ENCODE data around the gene ADAR.
"Not testable (repeated sequence)": the region's sequence is repeated elsewhere in the genome, so short reads cannot be mapped to it uniquely, and the experiment has no call there.

DNA sequence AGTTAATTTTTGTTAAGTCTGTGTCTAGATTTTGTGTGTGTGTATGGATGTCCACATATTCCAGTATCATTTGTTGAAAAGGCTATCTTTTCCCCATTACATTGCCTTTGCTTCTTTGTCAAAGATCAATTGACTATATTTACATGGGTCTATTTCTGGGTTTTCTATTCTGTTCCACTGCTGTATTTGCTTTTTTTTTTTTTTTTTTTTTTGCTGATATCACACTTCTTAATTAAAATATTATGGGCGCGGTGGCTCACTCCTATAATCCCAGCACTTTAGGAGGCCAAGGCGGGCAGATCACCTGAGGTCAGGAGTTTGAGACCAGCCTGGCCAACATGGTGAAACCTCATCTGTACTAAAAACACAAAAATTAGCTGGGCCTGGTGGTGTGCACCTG is 36.7 kb upstream of the ADAR start:
- TF ChIP-seq, protein P1, sequence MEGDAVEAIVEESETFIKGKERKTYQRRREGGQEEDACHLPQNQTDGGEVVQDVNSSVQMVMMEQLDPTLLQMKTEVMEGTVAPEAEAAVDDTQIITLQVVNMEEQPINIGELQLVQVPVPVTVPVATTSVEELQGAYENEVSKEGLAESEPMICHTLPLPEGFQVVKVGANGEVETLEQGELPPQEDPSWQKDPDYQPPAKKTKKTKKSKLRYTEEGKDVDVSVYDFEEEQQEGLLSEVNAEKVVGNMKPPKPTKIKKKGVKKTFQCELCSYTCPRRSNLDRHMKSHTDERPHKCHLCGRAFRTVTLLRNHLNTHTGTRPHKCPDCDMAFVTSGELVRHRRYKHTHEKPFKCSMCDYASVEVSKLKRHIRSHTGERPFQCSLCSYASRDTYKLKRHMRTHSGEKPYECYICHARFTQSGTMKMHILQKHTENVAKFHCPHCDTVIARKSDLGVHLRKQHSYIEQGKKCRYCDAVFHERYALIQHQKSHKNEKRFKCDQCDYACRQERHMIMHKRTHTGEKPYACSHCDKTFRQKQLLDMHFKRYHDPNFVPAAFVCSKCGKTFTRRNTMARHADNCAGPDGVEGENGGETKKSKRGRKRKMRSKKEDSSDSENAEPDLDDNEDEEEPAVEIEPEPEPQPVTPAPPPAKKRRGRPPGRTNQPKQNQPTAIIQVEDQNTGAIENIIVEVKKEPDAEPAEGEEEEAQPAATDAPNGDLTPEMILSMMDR (conservative IDR thresholded peaks at IDR 0.05; ENCODE audit: low read depth, low read length): not testable (repeated sequence)
- not testable (repeated sequence) for TF ChIP-seq EZH2 (IDR thresholded peaks at IDR 0.05; ENCODE audit: borderline replicate concordance, low read depth, low read length, poor library complexity, severe bottlenecking)
